RWPE2 (cell line): ENCODE data around the gene CLSTN2.

ENCODE experiments used
- ATAC-seq: fragments of 200-7000 bp; cut with Tn5 transposase; 3 replicates; pipeline ENCODE4 v1.9.1; 2021; ENCODE audit warnings: low read depth
- DNase-seq: peaks from one replicate; pipeline ENCODE4 v3.0.0-alpha.2; 2020; ENCODE audit warnings: low spot score
- H3K27ac ChIP-seq: fragments of 450-650 bp; 2 replicates; pipeline ENCODE4 v1.5.1; 2017; ENCODE audit warnings: mild to moderate bottlenecking; ENCODE audit not compliant: poor library complexity, severe bottlenecking
- H3K27me3 ChIP-seq: fragments of 250-450 bp; sonication (Bioruptor Pico); 2 replicates; pipeline ENCODE4 v1.5.1; 2021; ENCODE audit warnings: mild to moderate bottlenecking, moderate library complexity; ENCODE audit not compliant: insufficient read depth, poor library complexity, severe bottlenecking
- H3K36me3 ChIP-seq: fragments of 250-450 bp; sonication (Bioruptor Pico); 2 replicates; pipeline ENCODE4 v1.5.1; 2020; ENCODE audit warnings: low read depth, mild to moderate bottlenecking, moderate library complexity
- H3K4me1 ChIP-seq: fragments of 250-450 bp; sonication (Bioruptor Pico); 2 replicates; pipeline ENCODE4 v1.5.1; 2021; ENCODE audit warnings: mild to moderate bottlenecking, moderate library complexity; ENCODE audit not compliant: insufficient read depth, poor library complexity, severe bottlenecking
- H3K4me3 ChIP-seq: fragments of 250-450 bp; sonication (Bioruptor Pico); 2 replicates; pipeline ENCODE4 v1.5.1; 2021; ENCODE audit warnings: mild to moderate bottlenecking, moderate library complexity; ENCODE audit not compliant: severe bottlenecking
- H3K9me3 ChIP-seq: fragments of 250-450 bp; sonication (Bioruptor Pico); 2 replicates; pipeline ENCODE4 v1.5.1; 2021; ENCODE audit warnings: mild to moderate bottlenecking, moderate library complexity; ENCODE audit not compliant: severe bottlenecking
- TF ChIP-seq, protein P1 (sequence below): fragments of 450-650 bp; IDR thresholded peaks from one replicate; pipeline ENCODE4 v1.5.1; 2017; ENCODE audit warnings: mild to moderate bottlenecking, moderate library complexity; ENCODE audit not compliant: poor library complexity, severe bottlenecking

The CLSTN2 gene

DNA sequence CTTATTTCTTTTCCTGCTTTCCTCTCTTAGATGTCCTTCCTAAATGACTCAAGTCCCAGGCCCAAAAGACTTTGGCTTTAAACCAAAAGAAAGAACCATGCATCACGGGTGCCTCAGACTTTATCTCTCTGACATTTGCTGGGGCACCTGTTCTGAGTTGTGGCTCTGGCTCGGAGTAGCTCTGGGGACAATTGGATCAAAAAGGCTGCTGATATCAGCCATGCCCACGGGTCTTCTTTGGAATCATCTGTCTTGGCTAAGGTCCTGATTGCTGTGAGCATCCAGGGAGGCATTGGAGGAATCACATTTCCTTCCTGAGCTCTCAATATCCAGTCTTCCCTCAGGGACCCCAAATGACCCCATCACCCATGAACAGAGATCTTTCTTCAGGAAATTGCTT is 59.9 kb downstream of the CLSTN2 start:
- DNase-seq (no peak), ATAC-seq (no peak)
- H3K4me1 ChIP-seq: no peaks in the 10 kb centered on the region
- no peak overlapping the region for H3K4me3 ChIP-seq
- H3K27ac ChIP-seq: no peak overlapping the region
- H3K27me3 ChIP-seq: no peaks in the 10 kb centered on the region
- H3K9me3 ChIP-seq: no peaks in the 10 kb centered on the region
- no peaks in the 10 kb centered on the region for H3K36me3 ChIP-seq
- TF ChIP-seq, protein P1, sequence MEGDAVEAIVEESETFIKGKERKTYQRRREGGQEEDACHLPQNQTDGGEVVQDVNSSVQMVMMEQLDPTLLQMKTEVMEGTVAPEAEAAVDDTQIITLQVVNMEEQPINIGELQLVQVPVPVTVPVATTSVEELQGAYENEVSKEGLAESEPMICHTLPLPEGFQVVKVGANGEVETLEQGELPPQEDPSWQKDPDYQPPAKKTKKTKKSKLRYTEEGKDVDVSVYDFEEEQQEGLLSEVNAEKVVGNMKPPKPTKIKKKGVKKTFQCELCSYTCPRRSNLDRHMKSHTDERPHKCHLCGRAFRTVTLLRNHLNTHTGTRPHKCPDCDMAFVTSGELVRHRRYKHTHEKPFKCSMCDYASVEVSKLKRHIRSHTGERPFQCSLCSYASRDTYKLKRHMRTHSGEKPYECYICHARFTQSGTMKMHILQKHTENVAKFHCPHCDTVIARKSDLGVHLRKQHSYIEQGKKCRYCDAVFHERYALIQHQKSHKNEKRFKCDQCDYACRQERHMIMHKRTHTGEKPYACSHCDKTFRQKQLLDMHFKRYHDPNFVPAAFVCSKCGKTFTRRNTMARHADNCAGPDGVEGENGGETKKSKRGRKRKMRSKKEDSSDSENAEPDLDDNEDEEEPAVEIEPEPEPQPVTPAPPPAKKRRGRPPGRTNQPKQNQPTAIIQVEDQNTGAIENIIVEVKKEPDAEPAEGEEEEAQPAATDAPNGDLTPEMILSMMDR: no peak

DNA sequence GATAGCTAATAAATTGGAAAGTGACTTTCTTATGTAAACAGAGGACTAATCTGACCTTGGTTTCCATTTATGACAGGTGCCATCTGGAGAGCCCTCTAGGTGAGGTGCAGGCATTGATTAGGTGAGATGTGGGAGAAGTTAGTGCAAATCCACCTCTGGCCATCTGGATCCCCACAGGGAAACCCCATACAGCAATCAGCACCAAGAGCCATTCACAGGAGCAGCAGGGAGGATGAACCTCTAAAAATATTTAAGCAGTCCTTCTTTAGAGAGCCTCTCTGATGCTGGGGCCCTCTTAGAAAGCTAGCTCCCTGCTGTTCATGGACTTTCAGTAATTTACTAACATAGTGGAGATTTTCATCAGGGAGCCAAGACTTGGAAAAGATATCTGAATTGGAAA is 69.3 kb downstream of the CLSTN2 start:
- TF ChIP-seq, protein P1: no peak
- H3K4me1 ChIP-seq: no peaks in the 10 kb centered on the region
- H3K27me3 ChIP-seq: no peaks in the 10 kb centered on the region
- no peak overlapping the region for H3K27ac ChIP-seq
- no peak for DNase-seq
- H3K36me3 ChIP-seq: no peaks in the 10 kb centered on the region
- ATAC-seq: no peak
- H3K4me3 ChIP-seq: no peak overlapping the region
- no peaks in the 10 kb centered on the region for H3K9me3 ChIP-seq

DNA sequence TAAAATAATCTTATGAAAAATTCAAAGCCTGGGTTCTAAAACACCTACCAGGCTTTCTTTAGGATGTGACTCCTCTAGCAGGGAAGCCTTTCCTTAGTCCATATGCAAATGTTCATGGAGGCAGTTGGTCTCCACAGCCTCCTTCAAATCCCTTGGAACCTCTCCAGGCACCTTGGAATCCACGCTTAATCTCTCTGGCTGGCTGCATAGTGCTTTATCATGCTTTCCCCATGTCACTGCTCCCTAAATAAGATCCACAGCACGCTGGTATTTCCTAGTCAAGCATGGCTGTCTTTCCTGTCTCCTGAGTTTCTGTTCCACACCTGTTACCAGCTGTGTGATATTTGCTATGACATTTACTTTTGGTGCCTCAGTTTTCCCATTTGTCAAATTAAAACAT is 71.3 kb downstream of the CLSTN2 start:
- DNase-seq (no peak), ATAC-seq (no peak)
- TF ChIP-seq, protein P1: no peak

DNA sequence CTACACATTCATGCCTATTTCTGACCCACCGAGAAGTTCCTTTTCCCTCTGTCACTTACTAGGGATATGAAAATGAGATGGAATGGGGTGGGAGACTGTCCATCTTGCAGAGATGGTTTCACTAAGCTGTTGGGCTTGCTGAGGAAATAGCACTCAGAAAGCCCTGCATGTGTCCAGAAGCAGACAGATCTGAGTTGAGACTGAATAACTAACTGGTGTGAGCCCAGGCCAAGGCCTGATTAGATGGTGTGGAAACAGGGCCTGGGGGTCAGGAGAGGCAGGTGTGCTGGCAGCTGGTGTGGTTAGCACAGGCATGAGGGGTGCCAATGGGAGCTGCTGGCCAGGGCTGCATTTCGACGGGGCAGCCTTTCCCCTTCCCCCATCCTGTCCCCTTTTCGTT is 72.1 kb downstream of the CLSTN2 start:
- Histone ChIP-seq H3K36me3 (no peaks in the 10 kb centered on the region), H3K4me1 (no peaks in the 10 kb centered on the region), H3K9me3 (no peaks in the 10 kb centered on the region), H3K4me3 (no peak overlapping the region), H3K27ac (no peak overlapping the region), H3K27me3 (no peaks in the 10 kb centered on the region)
- ATAC-seq: no peak
- TF ChIP-seq, protein P1: no peak
- no peak for DNase-seq

More for the DNA sequence above, 71.3 kb downstream of the CLSTN2 start:
- H3K9me3 ChIP-seq: no peaks in the 10 kb centered on the region
- no peak overlapping the region for H3K4me3 ChIP-seq
- no peaks in the 10 kb centered on the region for H3K27me3 ChIP-seq
- H3K4me1 ChIP-seq: no peaks in the 10 kb centered on the region
- H3K36me3 ChIP-seq: no peaks in the 10 kb centered on the region
- no peak overlapping the region for H3K27ac ChIP-seq

DNA sequence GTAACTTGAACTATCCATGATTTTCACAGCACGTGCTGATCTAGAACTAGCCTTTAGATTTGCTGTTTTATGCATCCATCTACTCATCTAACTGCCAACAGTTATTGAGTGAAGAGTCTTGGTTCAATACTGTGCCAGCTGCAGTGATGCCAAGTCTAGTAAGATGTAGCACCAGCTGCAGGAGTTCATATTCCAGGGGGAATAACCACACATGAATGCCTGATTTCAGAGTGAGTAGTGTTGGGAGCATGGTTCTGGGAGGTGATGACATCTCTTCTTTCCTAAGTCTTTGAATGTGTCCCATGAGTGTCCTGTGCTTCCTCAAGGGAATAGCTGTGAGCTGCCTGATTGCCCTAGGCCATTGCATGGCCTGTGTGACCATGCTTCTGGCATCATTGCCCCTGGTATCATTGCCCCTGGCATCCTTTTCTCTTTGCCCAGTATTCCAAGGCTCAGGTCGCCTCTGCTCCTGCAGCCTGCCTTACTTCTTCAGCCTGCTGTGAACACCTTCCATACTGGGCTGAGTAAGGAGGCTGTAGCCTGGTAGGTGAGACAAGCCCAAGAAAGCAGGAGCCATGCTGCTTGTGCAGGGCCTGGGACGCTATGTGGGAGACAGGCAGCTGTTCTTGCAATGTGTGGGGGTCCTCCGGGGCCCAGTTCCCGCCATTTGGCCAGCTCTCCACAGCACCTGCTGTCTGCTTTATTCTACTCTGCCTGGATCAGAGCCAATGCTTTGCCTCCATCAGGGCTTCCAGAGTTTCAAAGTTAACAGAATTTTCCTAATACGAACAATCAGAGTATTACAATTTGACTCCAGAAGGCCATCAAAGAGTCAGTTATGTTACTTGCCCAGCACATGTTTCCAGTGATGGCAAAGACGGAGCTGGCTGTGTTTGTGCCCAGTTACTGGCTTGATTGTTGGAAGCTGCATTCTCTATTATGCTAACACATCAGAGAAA is 73.2 kb downstream of the CLSTN2 start:
- no peaks in the 10 kb centered on the region for H3K9me3 ChIP-seq
- no peaks in the 10 kb centered on the region for H3K4me1 ChIP-seq
- no peaks in the 10 kb centered on the region for H3K27me3 ChIP-seq
- TF ChIP-seq, protein P1: no peak
- H3K36me3 ChIP-seq: no peaks in the 10 kb centered on the region
- H3K4me3 ChIP-seq: no peak overlapping the region
- H3K27ac ChIP-seq: no peak overlapping the region
- no peak for ATAC-seq
- DNase-seq: no peak
